ENCODE results near the gene VAMP5.

VAMP5 gene

DNA sequence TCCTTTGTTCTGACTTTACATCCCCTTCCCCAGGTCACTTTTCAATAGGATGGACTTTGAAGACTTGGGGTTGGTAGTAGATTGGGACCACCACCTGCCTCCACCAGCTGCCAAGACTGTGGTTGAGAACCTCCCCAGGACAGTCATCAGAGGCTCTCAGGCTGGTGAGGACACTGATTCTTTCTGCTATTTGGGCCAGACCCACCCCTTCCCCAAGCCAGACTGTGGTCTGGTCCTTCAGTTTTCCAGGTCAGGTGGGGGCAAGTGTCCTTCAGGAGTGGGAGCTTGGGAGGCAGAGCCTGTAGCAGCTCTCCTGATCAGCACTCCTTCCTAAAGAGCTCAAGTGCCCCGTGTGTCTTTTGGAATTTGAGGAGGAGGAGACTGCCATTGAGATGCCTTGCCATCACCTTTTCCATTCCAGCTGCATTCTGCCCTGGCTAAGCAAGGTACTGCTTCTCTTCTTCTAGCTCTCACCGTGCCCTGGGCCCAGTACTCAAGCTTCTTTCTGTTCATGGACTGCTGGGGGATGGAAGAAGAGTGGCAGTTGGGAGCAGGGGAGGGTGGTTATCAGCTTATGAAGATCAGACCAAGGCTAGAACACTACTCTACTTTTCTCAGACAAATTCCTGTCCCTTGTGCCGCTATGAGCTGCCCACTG lies 12.4 kb downstream of the VAMP5 start:
- DNase-seq (ENCODE audit: extremely low spot score), result no peak
- TF ChIP-seq FOXM1 (IDR thresholded peaks at IDR 0.05; ENCODE audit: borderline replicate concordance), result no peak
- no peak for TF ChIP-seq LEF1 (IDR thresholded peaks at IDR 0.05; ENCODE audit: borderline replicate concordance)
- TF ChIP-seq SUZ12 (IDR thresholded peaks at IDR 0.05), result no peak
- no peak for TF ChIP-seq TARDBP (IDR thresholded peaks at IDR 0.05)
- TF ChIP-seq ZNF384 (IDR thresholded peaks at IDR 0.05), result no peak
- TF ChIP-seq SP1 (IDR thresholded peaks at IDR 0.05), result no peak
- TF ChIP-seq HDGF (IDR thresholded peaks at IDR 0.05; ENCODE audit: borderline replicate concordance), result no peak
- no peak for TF ChIP-seq NFRKB (IDR thresholded peaks at IDR 0.05)
- TF ChIP-seq ELF4 (IDR thresholded peaks at IDR 0.05), result no peak
- TF ChIP-seq CTBP1 (IDR thresholded peaks at IDR 0.05; ENCODE audit: borderline replicate concordance), result no peak
- TF ChIP-seq BHLHE40 (IDR thresholded peaks at IDR 0.05; ENCODE audit: borderline replicate concordance), result no peak
- TF ChIP-seq FOXK2 (IDR thresholded peaks at IDR 0.05), result no peak

DNA sequence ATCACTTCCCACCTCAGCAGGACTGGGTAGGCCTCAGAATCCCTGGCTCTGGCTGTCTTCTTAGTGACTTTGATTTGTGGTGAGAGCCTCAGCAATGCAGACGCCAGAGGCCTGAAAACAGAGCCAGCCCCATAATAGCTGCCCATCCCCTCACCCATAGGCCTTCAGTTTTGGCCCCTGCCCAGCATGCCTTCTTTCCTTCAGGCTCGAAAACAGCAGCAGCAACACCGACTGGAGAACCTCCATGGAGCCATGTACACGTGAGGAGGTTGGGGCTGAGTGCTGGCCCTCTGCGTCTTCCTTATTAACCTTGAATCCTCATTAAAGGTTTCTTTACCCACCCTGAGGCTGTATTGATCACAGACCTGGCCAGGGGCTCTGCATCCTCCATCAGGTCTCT lies 13.0 kb downstream of the VAMP5 start:
- ChIA-PET CTCF (no interaction called here), POLR2A (interaction anchor here (2.6 to 3.0 kb wide), 2 partner anchors 14 to 58 kb away, joined by 13 to 30 read pairs; partner anchors contain the start of genes C2orf68 and MAT2A)
- no peak for TF ChIP-seq SUZ12 (IDR thresholded peaks at IDR 0.05)
- no peak for TF ChIP-seq CTBP1 (IDR thresholded peaks at IDR 0.05; ENCODE audit: borderline replicate concordance)
- TF ChIP-seq SP1 (IDR thresholded peaks at IDR 0.05), result no peak
- TF ChIP-seq FOXA1 (IDR thresholded peaks at IDR 0.05), result no peak
- TF ChIP-seq, protein P1, sequence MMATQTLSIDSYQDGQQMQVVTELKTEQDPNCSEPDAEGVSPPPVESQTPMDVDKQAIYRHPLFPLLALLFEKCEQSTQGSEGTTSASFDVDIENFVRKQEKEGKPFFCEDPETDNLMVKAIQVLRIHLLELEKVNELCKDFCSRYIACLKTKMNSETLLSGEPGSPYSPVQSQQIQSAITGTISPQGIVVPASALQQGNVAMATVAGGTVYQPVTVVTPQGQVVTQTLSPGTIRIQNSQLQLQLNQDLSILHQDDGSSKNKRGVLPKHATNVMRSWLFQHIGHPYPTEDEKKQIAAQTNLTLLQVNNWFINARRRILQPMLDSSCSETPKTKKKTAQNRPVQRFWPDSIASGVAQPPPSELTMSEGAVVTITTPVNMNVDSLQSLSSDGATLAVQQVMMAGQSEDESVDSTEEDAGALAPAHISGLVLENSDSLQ (IDR thresholded peaks at IDR 0.05), result no peak
- DNase-seq (ENCODE audit: extremely low spot score), result no peak

More for the DNA sequence above, 12.4 kb downstream of the VAMP5 start:
- POLR2A ChIA-PET, result interaction anchor here (1.2 to 3.0 kb wide), 5 partner anchors 9 to 59 kb away, joined by 3 to 30 read pairs (median 13); partner anchors contain the start of genes C2orf68 and MAT2A
- CTCF ChIA-PET, result interaction anchor here (1.4 kb wide), 1 partner anchor 15 kb away, joined by 3 read pairs; the partner anchor contains the start of gene C2orf68

DNA sequence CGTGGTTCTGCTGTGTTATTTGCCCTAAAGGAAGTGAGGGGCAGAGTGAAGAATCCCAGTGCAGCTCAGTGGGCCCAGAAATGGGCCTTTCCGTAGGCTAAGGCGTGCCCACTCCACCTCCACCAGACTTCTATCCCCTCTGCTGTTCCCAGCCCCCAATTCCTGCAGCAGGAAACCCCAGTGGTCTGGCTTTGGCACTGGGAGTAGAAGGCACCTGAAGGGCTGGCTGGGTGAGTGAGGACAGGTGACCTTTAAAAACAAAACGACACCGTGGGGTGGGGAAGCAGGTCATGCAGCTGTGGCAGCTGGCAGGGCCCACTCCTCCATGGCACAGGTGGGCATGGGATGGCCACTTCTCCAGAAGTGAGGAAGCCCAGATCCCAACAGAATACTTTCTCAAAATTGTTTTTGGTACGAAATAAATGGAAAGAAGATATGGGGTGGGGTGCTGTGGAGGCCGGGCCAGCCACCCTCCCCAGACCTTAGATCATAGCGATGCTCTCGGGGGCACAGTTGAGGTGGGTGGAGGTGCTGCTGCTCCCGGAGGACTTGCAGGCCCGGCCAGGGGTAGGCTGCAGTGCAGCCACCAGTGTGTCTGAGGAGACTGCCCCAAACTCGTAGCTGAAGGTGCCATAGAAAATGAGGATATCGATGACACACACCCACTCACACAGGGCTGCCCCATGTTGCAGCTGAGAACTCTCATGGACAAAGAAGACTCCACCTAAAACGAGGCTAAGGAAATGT lies 14.5 kb downstream of the VAMP5 start:
- POLR2A ChIA-PET, result interaction anchor here (0.8 to 1.5 kb wide), 2 partner anchors 13 to 38 kb away, joined by 3 read pairs; partner anchors contain the start of gene C2orf68
- CTCF ChIA-PET, result no interaction called here
- no peak for TF ChIP-seq FOXA1 (IDR thresholded peaks at IDR 0.05)
- no peak for TF ChIP-seq SP1 (IDR thresholded peaks at IDR 0.05)
- TF ChIP-seq ZNF384 (IDR thresholded peaks at IDR 0.05), result no peak
- TF ChIP-seq NFRKB (IDR thresholded peaks at IDR 0.05), result no peak
- no peak for TF ChIP-seq CTBP1 (IDR thresholded peaks at IDR 0.05; ENCODE audit: borderline replicate concordance)
- TF ChIP-seq ELF4 (IDR thresholded peaks at IDR 0.05), result no peak
- TF ChIP-seq SUZ12 (IDR thresholded peaks at IDR 0.05), result no peak
- TF ChIP-seq FOXM1 (IDR thresholded peaks at IDR 0.05; ENCODE audit: borderline replicate concordance), result no peak
- no peak for TF ChIP-seq FOXK2 (IDR thresholded peaks at IDR 0.05)
- TF ChIP-seq, protein P1 (IDR thresholded peaks at IDR 0.05), result no peak
- no peak for TF ChIP-seq BHLHE40 (IDR thresholded peaks at IDR 0.05; ENCODE audit: borderline replicate concordance)
- no peak for TF ChIP-seq LEF1 (IDR thresholded peaks at IDR 0.05; ENCODE audit: borderline replicate concordance)
- TF ChIP-seq ARNT (IDR thresholded peaks at IDR 0.05), result no peak
- no peak for TF ChIP-seq HDGF (IDR thresholded peaks at IDR 0.05; ENCODE audit: borderline replicate concordance)
- no peak for TF ChIP-seq L3MBTL2 (conservative IDR thresholded peaks at IDR 0.05)
- no peak for DNase-seq (ENCODE audit: extremely low spot score)

DNA sequence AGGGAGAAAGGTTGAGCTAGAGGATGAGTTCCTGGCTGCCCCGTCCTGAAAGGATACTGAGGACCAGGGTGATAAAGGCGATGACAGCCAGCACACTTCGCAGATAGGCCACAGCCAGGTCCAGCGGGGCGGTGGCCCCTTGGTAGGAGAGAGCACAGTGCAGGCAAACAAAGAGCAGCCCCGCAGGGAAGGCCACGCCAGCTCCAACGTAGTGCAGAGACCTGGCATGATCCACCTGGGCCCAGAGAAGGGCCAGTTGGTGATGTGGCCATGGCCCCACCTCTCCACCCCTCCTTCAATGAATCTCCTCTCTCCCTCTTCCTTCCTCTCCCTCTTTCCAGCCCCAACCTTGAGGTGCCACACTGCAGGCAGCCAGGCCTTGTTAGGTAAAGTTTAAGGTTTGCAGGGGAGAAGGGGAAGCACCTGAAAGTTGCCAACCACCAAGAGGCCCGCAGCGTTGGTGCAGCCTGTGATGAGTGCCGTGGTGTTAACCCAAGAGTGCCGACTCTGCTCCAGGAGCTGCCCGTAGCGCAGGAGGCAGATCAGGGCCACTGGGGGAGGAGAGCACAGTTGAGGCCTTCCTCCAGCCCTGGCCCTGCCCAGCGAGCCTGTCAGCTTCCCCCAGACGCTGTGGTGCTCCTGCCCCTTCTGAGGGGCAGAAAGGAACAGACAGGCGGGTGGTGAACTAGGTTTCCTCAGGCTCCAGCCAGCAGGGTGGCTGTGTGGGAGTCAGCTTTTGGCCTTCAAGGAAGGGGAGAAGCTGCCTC lies 15.4 kb downstream of the VAMP5 start:
- POLR2A ChIA-PET, result interaction anchor here (0.7 to 3.5 kb wide), 6 partner anchors 12 to 38 kb away, joined by 3 to 22 read pairs (median 3); partner anchors contain the start of genes C2orf68, USP39 and VAMP8
- TF ChIP-seq SUZ12 (IDR thresholded peaks at IDR 0.05) (no peak), ELF4 (IDR thresholded peaks at IDR 0.05) (no peak), HDGF (IDR thresholded peaks at IDR 0.05; ENCODE audit: borderline replicate concordance) (no peak), CTBP1 (IDR thresholded peaks at IDR 0.05; ENCODE audit: borderline replicate concordance) (no peak), FOXK2 (IDR thresholded peaks at IDR 0.05) (no peak), NFRKB (IDR thresholded peaks at IDR 0.05) (no peak), SP1 (IDR thresholded peaks at IDR 0.05) (no peak), LEF1 (IDR thresholded peaks at IDR 0.05; ENCODE audit: borderline replicate concordance) (no peak), ZNF384 (IDR thresholded peaks at IDR 0.05) (no peak), TARDBP (IDR thresholded peaks at IDR 0.05) (no peak), BHLHE40 (IDR thresholded peaks at IDR 0.05; ENCODE audit: borderline replicate concordance) (no peak), ARNT (IDR thresholded peaks at IDR 0.05) (no peak), FOXM1 (IDR thresholded peaks at IDR 0.05; ENCODE audit: borderline replicate concordance) (no peak), FOXA1 (IDR thresholded peaks at IDR 0.05) (no peak), L3MBTL2 (conservative IDR thresholded peaks at IDR 0.05) (no peak)
- TF ChIP-seq, protein P1 (IDR thresholded peaks at IDR 0.05), result no peak
- CTCF ChIA-PET, result interaction anchor here (1.0 kb wide), 1 partner anchor 21 kb away, joined by 3 read pairs; no protein-coding TSS in a partner anchor
- no peak for DNase-seq (ENCODE audit: extremely low spot score)

DNA sequence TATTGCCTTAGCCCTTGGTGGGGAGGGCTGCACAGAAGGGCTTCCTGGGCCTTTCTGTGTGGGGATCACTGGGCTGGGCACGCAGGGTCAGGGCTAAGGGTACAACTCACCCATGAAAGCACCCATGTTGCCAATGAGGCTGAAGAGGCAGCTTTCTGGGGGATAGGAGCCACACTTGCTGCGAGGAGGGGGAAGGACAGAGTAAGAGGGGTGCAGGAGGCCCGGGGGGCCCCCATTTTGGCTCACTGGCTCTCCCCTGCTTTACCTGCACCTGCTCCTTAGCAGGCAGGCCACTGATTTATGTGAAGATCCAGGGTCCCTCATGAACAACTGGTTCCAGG lies 16.0 kb downstream of the VAMP5 start:
- ChIA-PET CTCF (interaction anchor here (1.0 kb wide), 1 partner anchor 21 kb away, joined by 3 read pairs; no protein-coding TSS in a partner anchor), POLR2A (interaction anchor here (0.7 to 3.5 kb wide), 6 partner anchors 11 to 37 kb away, joined by 3 to 22 read pairs (median 3); partner anchors contain the start of genes C2orf68, USP39 and VAMP8)
- no peak for TF ChIP-seq FOXM1 (IDR thresholded peaks at IDR 0.05; ENCODE audit: borderline replicate concordance)
- no peak for TF ChIP-seq LEF1 (IDR thresholded peaks at IDR 0.05; ENCODE audit: borderline replicate concordance)
- TF ChIP-seq SP1 (IDR thresholded peaks at IDR 0.05), result no peak
- no peak for TF ChIP-seq SUZ12 (IDR thresholded peaks at IDR 0.05)
- TF ChIP-seq BHLHE40 (IDR thresholded peaks at IDR 0.05; ENCODE audit: borderline replicate concordance), result no peak
- no peak for TF ChIP-seq NFRKB (IDR thresholded peaks at IDR 0.05)
- DNase-seq (ENCODE audit: extremely low spot score), result no peak

All from HEK293T (cell line).